SHP77 treated with DMSO at 0.1 percent for 48 hours (cell line): Measurements from ENCODE around the gene OMA1.
"Not testable (repeated sequence)": the region's sequence is repeated elsewhere in the genome, so short reads cannot be mapped to it uniquely, and the experiment has no call there.

Experiments
- DNase-seq: peaks from one replicate; lab custom pipeline; 2025; lab: John Stamatoyannopoulos, UW

Gene OMA1

GRCh38 chr1:58573705-58574591 lies 27.4 kb upstream of the OMA1 start:
- no peak for DNase-seq

- no peak for DNase-seq
These were observed 26.6 kb upstream of the OMA1 start for GRCh38 chr1:58573138-58573537.

- no peak for DNase-seq
These were observed 26.2 kb upstream of the OMA1 start for GRCh38 chr1:58572690-58573089.

GRCh38 chr1:58571616-58572015 lies 25.1 kb upstream of the OMA1 start:
- DNase-seq = no peak

GRCh38 chr1:58570817-58571216 lies 24.3 kb upstream of the OMA1 start:
- DNase-seq = no peak

GRCh38 chr1:58570094-58570493 lies 23.6 kb upstream of the OMA1 start:
- no peak for DNase-seq

- no peak for DNase-seq
These were observed 22.4 kb upstream of the OMA1 start for GRCh38 chr1:58568911-58569310.

- no peak for DNase-seq
These were observed 21.8 kb upstream of the OMA1 start for GRCh38 chr1:58568271-58568860.

- no peak for DNase-seq
These were observed 19.8 kb upstream of the OMA1 start for GRCh38 chr1:58566339-58566738.

GRCh38 chr1:58563715-58564114 lies 17.2 kb upstream of the OMA1 start:
- DNase-seq = not testable (repeated sequence)

- no peak for DNase-seq
These were observed 15.1 kb upstream of the OMA1 start for GRCh38 chr1:58561633-58562032.

GRCh38 chr1:58555393-58555792 lies 8.9 kb upstream of the OMA1 start:
- DNase-seq = no peak

GRCh38 chr1:58551186-58552140 lies 4.9 kb upstream of the OMA1 start:
- no peak for DNase-seq

GRCh38 chr1:58549291-58549690 lies 2.8 kb upstream of the OMA1 start:
- DNase-seq = not testable (repeated sequence)

GRCh38 chr1:58548371-58548770 lies 1.8 kb upstream of the OMA1 start:
- DNase-seq = no peak

GRCh38 chr1:58545591-58546519 lies 671 bp downstream of the OMA1 start:
- no peak for DNase-seq

GRCh38 chr1:58543260-58543659 lies 3.3 kb downstream of the OMA1 start:
- no peak for DNase-seq

GRCh38 chr1:58539553-58539952 lies 7.0 kb downstream of the OMA1 start:
- no peak for DNase-seq

- no peak for DNase-seq
These were observed 7.7 kb downstream of the OMA1 start for GRCh38 chr1:58538821-58539220.

- DNase-seq = not testable (repeated sequence)
These were observed 14.7 kb downstream of the OMA1 start for GRCh38 chr1:58531842-58532241.

- DNase-seq = no peak
These were observed 17.2 kb downstream of the OMA1 start for GRCh38 chr1:58529284-58529683.
